Left lung (tissue), 10 donors: ENCODE data around the gene SLC12A2. TPM values are rescaled to one million over a fixed set of nuclear protein-coding genes. Genes with fewer than 3 reads are reported as not detected.

Experiments used
- ATAC-seq: fragments of 200-7000 bp; cut with Tn5 transposase; one replicate; pipeline ENCODE4 v1.9.1; 2020; ENCODE audit warnings: moderate library complexity
- DNase-seq, 4 donors: peaks; one replicate each; pipeline ENCODE4 v3.0.0-alpha.2; 2013 to 2020
- H3K27ac ChIP-seq, 2 donors: fragments of 200-600 bp; sonication (generic) in 1 of 2; one replicate each; pipeline versions ENCODE4 v1.5.0 to v1.8.0; 2020 to 2021
- H3K27me3 ChIP-seq, 2 donors: fragments of 200-600 bp; sonication (generic) in 1 of 2; one replicate each; pipeline versions ENCODE4 v1.5.0 to v1.8.0; 2020 to 2021
- H3K36me3 ChIP-seq, 2 donors: fragments of 200-600 bp; sonication (generic) in 1 of 2; one replicate each; pipeline versions ENCODE4 v1.5.0 to v1.8.0; 2020 to 2021
- H3K4me1 ChIP-seq, 2 donors: fragments of 200-600 bp; one replicate each; pipeline ENCODE4 v1.8.0; 2021
- H3K4me3 ChIP-seq, 2 donors: fragments of 200-600 bp; sonication (generic) in 1 of 2; one replicate each; pipeline versions ENCODE4 v1.5.0 to v1.8.0; 2020 to 2021; ENCODE audit warnings: mild to moderate bottlenecking in 1 of 2
- H3K9me3 ChIP-seq, 2 donors: fragments of 200-600 bp; sonication (generic) in 1 of 2; one replicate each; pipeline versions ENCODE4 v1.5.0 to v1.8.0; 2020 to 2021
- intact Hi-C, 2 donors: fragments of 100-400 bp; cut with DNase I; formaldehyde crosslinking; loops; one replicate each; pipeline versions ENCODE4 v1.11.2 to v1.14.2; 2022
- polyA plus RNA-seq, 6 donors: library from polyadenylated mRNA; unstranded; fragments of 120-200 nt; gene quantifications; one replicate each; pipeline ENCODE4 v1.2.1, GENCODE V29; 2013; ENCODE audit not compliant: insufficient read length in 6 of 6
- total RNA-seq, 2 donors: library from RNA; stranded (reverse); fragmentation: NEBNext Ultra II Directional; extraction: Animal tissue kit (Norgen Biotek cat#: 25700); gene quantifications; one replicate each; pipeline ENCODE4 v1.2.1, GENCODE V29; 2021
- TF ChIP-seq, protein P1 (sequence below), 2 donors: fragments of 200-600 bp; sonication (generic) in 1 of 2; IDR thresholded peaks; one replicate each; pipeline versions ENCODE4 v1.5.0 to v1.8.0; 2021; ENCODE audit warnings: antibody characterized with exemption in 2 of 2
- donor health status: DM: no; HTN: yes; CAD: no.
- donor health status: DM: no; HTN: no; CAD: no.

SLC12A2 gene
- total and polyA plus RNA-seq, 8 donors: 33.7 to 94.4 (median 70.3) TPM

DNA sequence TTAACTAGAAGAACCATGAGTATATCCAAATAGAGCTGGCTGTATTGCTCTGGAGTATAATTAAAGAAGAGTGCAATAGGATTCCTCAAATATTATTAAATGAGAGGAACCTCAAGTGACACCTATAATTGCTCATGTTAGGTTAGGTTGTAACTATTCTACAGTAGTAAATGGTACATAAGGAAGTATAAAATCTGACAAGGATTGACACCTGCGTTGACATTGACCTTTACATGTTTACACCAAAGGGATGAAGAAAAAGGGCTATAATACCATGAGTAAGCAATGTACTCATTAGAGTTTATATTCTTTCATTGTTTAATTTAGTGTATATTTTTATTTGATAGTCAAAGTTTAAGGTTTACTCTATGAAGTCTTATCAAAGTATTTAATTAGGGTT is 48.9 kb downstream of the SLC12A2 start:
- Histone ChIP-seq H3K4me3 (no peak overlapping the region), H3K9me3 (no peaks in the 10 kb centered on the region), H3K27ac (no peak overlapping the region), H3K27me3 (no peaks in the 10 kb centered on the region), H3K36me3 (peaks cover 0 to 33% of the 10 kb centered on the region in 2 donors), H3K4me1 (no peaks in the 10 kb centered on the region)
- TF ChIP-seq, protein P1, sequence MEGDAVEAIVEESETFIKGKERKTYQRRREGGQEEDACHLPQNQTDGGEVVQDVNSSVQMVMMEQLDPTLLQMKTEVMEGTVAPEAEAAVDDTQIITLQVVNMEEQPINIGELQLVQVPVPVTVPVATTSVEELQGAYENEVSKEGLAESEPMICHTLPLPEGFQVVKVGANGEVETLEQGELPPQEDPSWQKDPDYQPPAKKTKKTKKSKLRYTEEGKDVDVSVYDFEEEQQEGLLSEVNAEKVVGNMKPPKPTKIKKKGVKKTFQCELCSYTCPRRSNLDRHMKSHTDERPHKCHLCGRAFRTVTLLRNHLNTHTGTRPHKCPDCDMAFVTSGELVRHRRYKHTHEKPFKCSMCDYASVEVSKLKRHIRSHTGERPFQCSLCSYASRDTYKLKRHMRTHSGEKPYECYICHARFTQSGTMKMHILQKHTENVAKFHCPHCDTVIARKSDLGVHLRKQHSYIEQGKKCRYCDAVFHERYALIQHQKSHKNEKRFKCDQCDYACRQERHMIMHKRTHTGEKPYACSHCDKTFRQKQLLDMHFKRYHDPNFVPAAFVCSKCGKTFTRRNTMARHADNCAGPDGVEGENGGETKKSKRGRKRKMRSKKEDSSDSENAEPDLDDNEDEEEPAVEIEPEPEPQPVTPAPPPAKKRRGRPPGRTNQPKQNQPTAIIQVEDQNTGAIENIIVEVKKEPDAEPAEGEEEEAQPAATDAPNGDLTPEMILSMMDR (IDR thresholded peaks at IDR 0.05): no peak
- DNase-seq (no peak), ATAC-seq (no peak)
- intact Hi-C loops: no loop called here

DNA sequence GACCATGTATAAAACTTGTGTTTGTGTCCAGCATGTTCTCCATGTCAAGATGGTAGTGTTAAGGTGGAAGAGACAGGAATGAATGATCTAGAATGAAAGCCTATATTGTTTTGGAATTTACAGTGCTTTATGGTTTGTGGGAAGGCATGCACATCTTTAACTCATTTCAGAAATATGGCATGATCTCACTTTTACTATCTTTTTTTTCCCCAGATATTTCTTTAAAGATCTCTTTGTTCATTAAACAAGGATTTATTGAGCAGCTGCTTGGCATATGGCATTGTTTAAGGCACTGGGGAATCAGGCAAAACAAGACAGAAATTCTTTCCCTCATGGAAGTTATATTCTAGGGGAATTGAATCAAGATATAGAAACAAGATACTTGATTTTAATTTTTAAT is 51.7 kb downstream of the SLC12A2 start:
- no peak overlapping the region for H3K27ac ChIP-seq
- peaks cover 0 to 42% of the 10 kb centered on the region in 2 donors for H3K36me3 ChIP-seq
- no peak for DNase-seq
- H3K27me3 ChIP-seq: no peaks in the 10 kb centered on the region
- no peaks in the 10 kb centered on the region for H3K9me3 ChIP-seq
- H3K4me3 ChIP-seq: no peak overlapping the region
- TF ChIP-seq, protein P1 (IDR thresholded peaks at IDR 0.05): no peak
- H3K4me1 ChIP-seq: no peaks in the 10 kb centered on the region
- intact Hi-C loops: no loop called here
- ATAC-seq: no peak

DNA sequence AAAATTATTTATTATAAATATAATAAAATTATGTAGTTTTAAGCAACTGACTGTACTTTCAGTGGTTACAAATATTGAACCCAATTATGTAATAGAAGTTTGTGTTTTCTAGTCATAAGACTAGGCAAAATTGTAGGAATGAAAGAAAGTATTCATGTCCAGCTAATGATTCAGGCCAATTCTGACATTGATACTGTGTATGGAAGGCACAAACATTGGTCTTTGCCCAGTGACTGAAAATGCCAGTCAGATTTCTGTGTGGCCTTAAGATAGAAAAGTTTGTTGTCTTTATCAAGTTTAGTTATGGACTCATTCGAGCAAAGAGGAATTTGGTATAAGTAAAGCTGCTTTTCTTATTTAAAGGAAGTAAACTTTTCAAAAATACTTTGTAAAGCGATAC is 60.3 kb downstream of the SLC12A2 start:
- no peaks in the 10 kb centered on the region for H3K9me3 ChIP-seq
- no peak overlapping the region for H3K4me3 ChIP-seq
- intact Hi-C loops: no loop called here
- no peaks in the 10 kb centered on the region for H3K4me1 ChIP-seq
- TF ChIP-seq, protein P1 (IDR thresholded peaks at IDR 0.05): no peak
- ATAC-seq (no peak), DNase-seq (no peak)
- H3K36me3 ChIP-seq: peaks cover 0 to 17% of the 10 kb centered on the region in 2 donors
- no peaks in the 10 kb centered on the region for H3K27me3 ChIP-seq
- H3K27ac ChIP-seq: no peak overlapping the region

DNA sequence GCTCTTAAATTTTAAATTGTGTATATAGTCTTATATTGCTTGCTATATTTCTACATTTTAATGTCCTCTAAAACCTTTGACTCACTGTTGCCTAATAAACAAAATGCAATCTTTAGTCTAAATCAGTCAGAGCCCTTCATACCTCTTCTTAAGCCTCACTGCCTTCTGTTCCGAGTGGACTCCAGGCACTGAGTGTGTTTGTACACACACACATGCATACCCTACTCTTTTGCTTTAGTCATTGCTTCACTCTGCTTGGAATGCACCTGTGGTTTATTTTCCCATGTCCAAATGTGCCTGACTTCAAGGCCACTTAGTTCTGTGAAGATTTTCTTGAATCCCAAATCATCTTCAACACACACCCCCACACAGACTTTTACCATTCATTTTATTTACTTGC is 60.9 kb downstream of the SLC12A2 start:
- ATAC-seq (peak; percentile 96), DNase-seq (no peak)
- Histone ChIP-seq H3K27ac (no peak overlapping the region), H3K4me1 (no peaks in the 10 kb centered on the region), H3K4me3 (no peak overlapping the region), H3K9me3 (no peaks in the 10 kb centered on the region), H3K36me3 (peaks cover 0 to 17% of the 10 kb centered on the region in 2 donors), H3K27me3 (no peaks in the 10 kb centered on the region)
- TF ChIP-seq, protein P1 (IDR thresholded peaks at IDR 0.05): no peak
- intact Hi-C loops: no loop called here

DNA sequence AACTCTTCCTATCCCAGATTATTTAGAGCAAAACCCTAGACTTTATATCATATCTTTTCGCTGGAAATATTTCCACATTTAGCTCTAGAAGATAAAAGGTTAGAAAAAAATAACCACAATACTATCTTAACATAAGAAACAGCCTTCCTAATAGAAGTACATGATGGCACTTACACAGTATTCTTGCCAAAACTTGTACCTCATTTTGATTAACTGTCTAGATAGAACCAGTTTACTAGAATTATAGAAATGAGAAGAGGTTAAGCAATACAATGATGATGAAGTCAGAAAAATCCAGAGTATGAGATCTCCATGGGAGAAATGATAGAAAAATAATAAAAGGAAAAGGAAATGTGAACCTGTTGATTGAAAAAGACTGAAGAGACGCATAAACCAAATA is 63.1 kb downstream of the SLC12A2 start:
- Histone ChIP-seq H3K9me3 (no peaks in the 10 kb centered on the region), H3K4me3 (no peak overlapping the region), H3K27ac (no peak overlapping the region), H3K27me3 (no peaks in the 10 kb centered on the region), H3K36me3 (peaks cover 0 to 20% of the 10 kb centered on the region in 2 donors), H3K4me1 (no peaks in the 10 kb centered on the region)
- TF ChIP-seq, protein P1 (IDR thresholded peaks at IDR 0.05): no peak
- ATAC-seq (no peak), DNase-seq (no peak)
- intact Hi-C loops: no loop called here
